HCT116 (cell line): ENCODE measurements around the gene ZGPAT. TPM values are rescaled to one million over a fixed set of nuclear protein-coding genes. Genes with fewer than 3 reads are reported as not detected.
"Not testable (repeated sequence)": the region's sequence is repeated elsewhere in the genome, so short reads cannot be mapped to it uniquely, and the experiment has no call there.

Experiments
- ATAC-seq: fragments of 200-7000 bp; cut with Tn5 transposase; 2 replicates; pipeline ENCODE4 v1.9.1; 2020; ENCODE audit warnings: mild to moderate bottlenecking, moderate library complexity
- BruUV-seq: library from RNA; stranded (reverse); fragments of 400-500 nt; replicated peaks from 2 replicates; lab custom pipeline; 2021; lab: Mats Ljungman, UMichigan
- CTCF ChIA-PET: fragments of 300-600 bp; sonication (Branson Sonifier 250); formaldehyde crosslinking; loops from one replicate; lab custom pipeline; 2021; ENCODE audit warnings: antibody characterized with exemption; lab: Charles Lee
- POLR2A ChIA-PET: fragments of 300-600, 350-600 bp; sonication (Branson Sonifier 250); formaldehyde crosslinking; loops from one replicate; lab custom pipeline; 2021; ENCODE audit warnings: antibody characterized with exemption; lab: Charles Lee
- RAD21 ChIA-PET, 2 experiments: fragments of 300-600 bp; sonication (Branson Sonifier 250); formaldehyde crosslinking; loops; one replicate each; lab custom pipeline; 2023; ENCODE audit warnings: low total read pairs in 2 of 2; ENCODE audit not compliant: uncharacterized antibody in 2 of 2, unreplicated experiment in 2 of 2, low non-redundant PET in 1 of 2; lab: Charles Lee
- DNase-seq: peaks from one replicate; pipeline ENCODE4 v3.0.0-alpha.2; 2010; ENCODE audit warnings: low read depth, low spot score
- H2AFZ ChIP-seq: fragments of 200-600 bp; shearing (Covaris generic), sonication (generic); 2 replicates; pipeline ENCODE4 v1.6.1; 2017; ENCODE audit warnings: low read depth, mixed run types, mixed read lengths, antibody characterized with exemption, low read length; ENCODE audit not compliant: poor library complexity, severe bottlenecking
- H3K27ac ChIP-seq: 2 replicates; pipeline ENCODE4 v1.5.1; 2012; ENCODE audit warnings: low read depth, low read length
- H3K27me3 ChIP-seq: fragments of 200-600 bp; sonication (generic); 2 replicates; pipeline ENCODE4 v1.6.1; 2016; ENCODE audit warnings: mixed run types, low read length, mixed read lengths; ENCODE audit not compliant: insufficient read depth
- H3K36me3 ChIP-seq, 2 experiments: fragments of 200-500 bp in 1 of 2; fragments of 200-600 bp in 1 of 2; sonication (Bioruptor generic) in 1 of 2; sonication (generic) in 1 of 2; 2 replicates each; pipeline versions ENCODE4 v1.5.1 to v1.6.1; 2014 to 2016; ENCODE audit warnings: low read length in 2 of 2, inconsistent platforms in 1 of 2, mixed read lengths in 1 of 2, mixed run types in 1 of 2; ENCODE audit not compliant: insufficient read depth in 2 of 2, control insufficient read depth in 1 of 2
- H3K4me1 ChIP-seq, 2 experiments: fragments of 200-600 bp in 1 of 2; sonication (generic) in 1 of 2; 2 replicates each; pipeline versions ENCODE4 v1.5.1 to v1.6.1; 2012 to 2017; ENCODE audit warnings: low read length in 2 of 2, inconsistent platforms in 1 of 2, mild to moderate bottlenecking in 1 of 2, mixed read lengths in 1 of 2, mixed run types in 1 of 2, moderate library complexity in 1 of 2; ENCODE audit not compliant: insufficient read depth in 2 of 2, control insufficient read depth in 1 of 2
- H3K4me2 ChIP-seq: fragments of 200-600 bp; sonication (generic); 2 replicates; pipeline ENCODE4 v1.6.1; 2017; ENCODE audit warnings: mixed run types, low read length, mixed read lengths
- H3K4me3 ChIP-seq, 2 experiments: fragments of 200-600 bp in 1 of 2; sonication (generic) in 1 of 2; replicated peaks in 1 of 2; 2 replicates each; pipeline ENCODE4 v1.5.1; 2011 to 2016; ENCODE audit warnings: low read length in 2 of 2, control low read depth in 1 of 2, low read depth in 1 of 2, mild to moderate bottlenecking in 1 of 2, mixed read lengths in 1 of 2, mixed run types in 1 of 2
- H3K79me2 ChIP-seq: fragments of 200-600 bp; sonication (generic); 2 replicates; pipeline ENCODE4 v1.6.1; 2017; ENCODE audit warnings: mild to moderate bottlenecking, mixed run types, low read length, moderate library complexity, mixed read lengths; ENCODE audit not compliant: insufficient read depth
- H3K9ac ChIP-seq: fragments of 200-600 bp; sonication (generic); 2 replicates; pipeline ENCODE4 v1.6.1; 2016; ENCODE audit warnings: low read length, mixed read lengths
- H3K9me2 ChIP-seq: fragments of 200-600 bp; sonication (generic), shearing (Covaris generic); 2 replicates; pipeline ENCODE4 v1.6.1; 2017; ENCODE audit warnings: mixed run types, mild to moderate bottlenecking, moderate library complexity; ENCODE audit not compliant: insufficient read depth
- H3K9me3 ChIP-seq, 2 experiments: fragments of 200-500 bp in 1 of 2; fragments of 200-600 bp in 1 of 2; sonication (Bioruptor generic) in 1 of 2; sonication (generic) in 1 of 2; 2 replicates each; pipeline ENCODE4 v1.6.1; 2014 to 2017; ENCODE audit warnings: low read length in 2 of 2, mixed read lengths in 2 of 2, inconsistent platforms in 1 of 2, low read depth in 1 of 2, mild to moderate bottlenecking in 1 of 2, mixed run types in 1 of 2, moderate library complexity in 1 of 2; ENCODE audit not compliant: control insufficient read depth in 1 of 2, insufficient read depth in 1 of 2
- H4K20me1 ChIP-seq: fragments of 200-600 bp; sonication (generic), shearing (Covaris generic); 2 replicates; pipeline ENCODE4 v1.6.1; 2017; ENCODE audit warnings: mixed run types, mild to moderate bottlenecking, moderate library complexity; ENCODE audit not compliant: insufficient read depth
- EZH2phosphoT487 ChIP-seq: fragments of 200-600 bp; IDR thresholded peaks from 2 replicates; pipeline ENCODE4 v1.6.1; 2018; ENCODE audit warnings: antibody characterized with exemption, borderline replicate concordance
- FOSL1 ChIP-seq: IDR thresholded peaks from 2 replicates; pipeline ENCODE4 v1.6.1; 2012; ENCODE audit warnings: low read depth
- POLR2AphosphoS5 ChIP-seq: IDR thresholded peaks from 2 replicates; pipeline ENCODE4 v1.6.1; 2011; ENCODE audit warnings: mild to moderate bottlenecking, low read depth, low read length, moderate library complexity
- SIN3A ChIP-seq: IDR thresholded peaks from 2 replicates; pipeline ENCODE4 v1.6.1; 2012; ENCODE audit warnings: low read depth
- ZFX ChIP-seq: fragments of 450-650 bp; IDR thresholded peaks from 2 replicates; pipeline ENCODE4 v1.6.1; 2017
- intact Hi-C: fragments of 100-400 bp; cut with micrococcal nuclease; formaldehyde crosslinking; loops from 2 replicates; pipeline ENCODE4 v1.10.0; 2022
- total RNA-seq: library from RNA; stranded (reverse); gene quantifications from one replicate; pipeline ENCODE4 v1.2.1, GENCODE V29; 2021; ENCODE audit not compliant: unreplicated experiment
- TF ChIP-seq, protein P1 (sequence below): IDR thresholded peaks from 2 replicates; pipeline ENCODE4 v1.6.1; 2012; ENCODE audit warnings: low read depth

Gene ZGPAT
- total RNA-seq, 1 experiment from 2014 or later, result 30.6 TPM

DNA sequence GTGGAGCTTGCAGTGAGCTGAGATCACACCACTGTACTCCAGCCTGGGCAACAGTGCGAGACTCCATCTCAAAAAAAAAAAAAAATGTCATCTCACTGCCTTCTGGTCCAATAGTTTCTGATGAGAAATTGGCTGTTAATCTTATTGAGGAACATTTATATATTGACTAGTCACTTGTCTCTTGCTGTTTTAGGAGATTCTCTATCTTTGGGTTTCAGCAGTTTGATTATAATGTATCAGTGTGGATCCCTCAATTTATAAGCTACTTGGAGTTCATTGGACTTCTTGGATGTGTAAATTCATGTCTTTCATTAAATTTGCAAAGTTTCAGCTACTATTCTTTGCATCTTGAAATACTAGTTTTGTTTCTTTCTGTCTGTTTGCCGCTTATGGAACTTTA is 11.2 kb downstream of the ZGPAT start:
- no TSS peak for BruUV-seq
- H3K27ac ChIP-seq, result no peak overlapping the region
- ChIA-PET RAD21 (no interaction called here), CTCF (no interaction called here), POLR2A (no interaction called here)
- H3K4me1 ChIP-seq, result no peaks in the 10 kb centered on the region
- H3K9ac ChIP-seq, result no peak overlapping the region
- DNase-seq (no peak), ATAC-seq (no peak)
- H2AFZ ChIP-seq, result no peak overlapping the region
- no peak overlapping the region for H3K4me3 ChIP-seq
- H3K36me3 ChIP-seq, result peaks cover 16 to 42% of the 10 kb centered on the region in 2 experiments
- no peaks in the 10 kb centered on the region for H4K20me1 ChIP-seq
- H3K27me3 ChIP-seq, result no peaks in the 10 kb centered on the region
- no peaks in the 10 kb centered on the region for H3K9me2 ChIP-seq
- no peak overlapping the region for H3K4me2 ChIP-seq
- TF ChIP-seq EZH2phosphoT487 (no peak), SIN3A (no peak), POLR2AphosphoS5 (no peak), ZFX (no peak), FOSL1 (no peak)
- TF ChIP-seq, protein P1, sequence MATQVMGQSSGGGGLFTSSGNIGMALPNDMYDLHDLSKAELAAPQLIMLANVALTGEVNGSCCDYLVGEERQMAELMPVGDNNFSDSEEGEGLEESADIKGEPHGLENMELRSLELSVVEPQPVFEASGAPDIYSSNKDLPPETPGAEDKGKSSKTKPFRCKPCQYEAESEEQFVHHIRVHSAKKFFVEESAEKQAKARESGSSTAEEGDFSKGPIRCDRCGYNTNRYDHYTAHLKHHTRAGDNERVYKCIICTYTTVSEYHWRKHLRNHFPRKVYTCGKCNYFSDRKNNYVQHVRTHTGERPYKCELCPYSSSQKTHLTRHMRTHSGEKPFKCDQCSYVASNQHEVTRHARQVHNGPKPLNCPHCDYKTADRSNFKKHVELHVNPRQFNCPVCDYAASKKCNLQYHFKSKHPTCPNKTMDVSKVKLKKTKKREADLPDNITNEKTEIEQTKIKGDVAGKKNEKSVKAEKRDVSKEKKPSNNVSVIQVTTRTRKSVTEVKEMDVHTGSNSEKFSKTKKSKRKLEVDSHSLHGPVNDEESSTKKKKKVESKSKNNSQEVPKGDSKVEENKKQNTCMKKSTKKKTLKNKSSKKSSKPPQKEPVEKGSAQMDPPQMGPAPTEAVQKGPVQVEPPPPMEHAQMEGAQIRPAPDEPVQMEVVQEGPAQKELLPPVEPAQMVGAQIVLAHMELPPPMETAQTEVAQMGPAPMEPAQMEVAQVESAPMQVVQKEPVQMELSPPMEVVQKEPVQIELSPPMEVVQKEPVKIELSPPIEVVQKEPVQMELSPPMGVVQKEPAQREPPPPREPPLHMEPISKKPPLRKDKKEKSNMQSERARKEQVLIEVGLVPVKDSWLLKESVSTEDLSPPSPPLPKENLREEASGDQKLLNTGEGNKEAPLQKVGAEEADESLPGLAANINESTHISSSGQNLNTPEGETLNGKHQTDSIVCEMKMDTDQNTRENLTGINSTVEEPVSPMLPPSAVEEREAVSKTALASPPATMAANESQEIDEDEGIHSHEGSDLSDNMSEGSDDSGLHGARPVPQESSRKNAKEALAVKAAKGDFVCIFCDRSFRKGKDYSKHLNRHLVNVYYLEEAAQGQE, result no peak
- H3K9me3 ChIP-seq, result peaks cover 4 to 10% of the 10 kb centered on the region in 2 experiments; a peak in 1 of 4 replicates
- H3K79me2 ChIP-seq, result peaks cover 80% of the 10 kb centered on the region
- intact Hi-C loops, result no loop called here

DNA sequence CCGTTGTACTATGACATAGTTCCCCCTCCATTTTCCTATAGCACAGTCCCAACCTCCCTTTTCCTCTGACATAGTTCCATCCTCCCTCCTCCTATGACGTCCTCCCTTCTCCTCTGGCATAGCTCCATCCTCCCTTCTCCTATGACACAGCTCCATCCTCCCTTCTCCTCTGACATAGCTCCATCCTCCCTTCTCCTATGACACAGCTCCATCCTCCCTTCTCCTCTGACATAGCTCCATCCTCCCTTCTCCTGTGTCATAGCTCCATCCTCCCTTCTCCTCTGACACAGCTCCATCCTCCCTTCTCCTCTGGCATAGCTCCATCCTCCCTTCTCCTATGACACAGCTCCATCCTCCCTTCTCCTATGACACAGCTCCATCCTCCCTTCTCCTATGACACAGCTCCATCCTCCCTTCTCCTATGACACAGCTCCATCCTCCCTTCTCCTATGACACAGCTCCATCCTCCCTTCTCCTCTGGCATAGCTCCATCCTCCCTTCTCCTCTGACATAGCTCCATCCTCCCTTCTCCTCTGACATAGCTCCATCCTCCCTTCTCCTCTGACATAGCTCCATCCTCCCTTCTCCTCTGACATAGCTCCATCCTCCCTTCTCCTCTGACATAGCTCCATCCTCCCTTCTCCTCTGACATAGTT is 15.3 kb downstream of the ZGPAT start:
- CTCF ChIA-PET, result interaction anchor here (1.3 kb wide), 1 partner anchor 13 kb away, joined by 3 read pairs; the partner anchor contains the start of gene LIME1
- ATAC-seq, H3K9ac ChIP-seq: not testable (repeated sequence)

DNA sequence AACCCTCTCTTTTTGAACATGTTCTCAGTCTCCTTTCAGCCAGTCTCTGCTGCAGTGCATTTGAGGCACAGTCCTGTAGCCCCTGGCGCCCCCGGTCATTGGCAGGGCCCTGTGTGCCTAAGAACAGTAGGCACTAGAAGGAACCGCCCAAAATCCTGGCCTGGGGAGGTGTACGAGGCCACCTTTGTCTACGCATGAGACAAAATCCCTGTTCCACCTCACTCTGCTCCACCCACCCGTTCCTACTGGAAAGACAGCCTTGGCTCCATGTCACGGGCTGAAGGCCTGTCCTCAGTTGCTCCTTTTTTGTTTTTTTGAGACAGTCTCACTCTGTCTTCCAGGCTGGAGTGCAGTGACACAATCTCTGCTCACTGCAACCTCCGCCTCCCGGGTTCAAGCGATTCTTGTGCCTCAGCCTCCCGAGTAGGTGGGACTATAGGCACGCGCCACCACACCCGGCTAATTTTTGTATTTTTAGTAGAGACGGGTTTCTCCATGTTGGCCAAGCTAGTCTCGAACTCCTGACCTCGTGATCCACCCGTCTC is 22.4 kb downstream of the ZGPAT start:
- RAD21 ChIA-PET, H3K4me1 ChIP-seq, H4K20me1 ChIP-seq, CTCF ChIA-PET, BruUV-seq, H3K27ac ChIP-seq, H3K9me2 ChIP-seq, POLR2A ChIA-PET, H3K27me3 ChIP-seq, H2AFZ ChIP-seq, H3K4me2 ChIP-seq, H3K9ac ChIP-seq, ATAC-seq, H3K9me3 ChIP-seq, DNase-seq, H3K4me3 ChIP-seq: not testable (repeated sequence)
- intact Hi-C loops, result loop anchor here (10.0 kb wide), 1 partner anchor 135 kb away; the partner anchor contains the start of genes ABHD16B and TPD52L2
- peaks cover 82% of the 10 kb centered on the region for H3K79me2 ChIP-seq
- H3K36me3 ChIP-seq, result peaks cover 0 to 25% of the 10 kb centered on the region in 2 experiments; a peak in 2 of 4 replicates

More for the DNA sequence above, 15.3 kb downstream of the ZGPAT start:
- intact Hi-C loops, POLR2A ChIA-PET, H3K4me2 ChIP-seq, DNase-seq, H3K9me2 ChIP-seq, H3K27me3 ChIP-seq, H3K27ac ChIP-seq, H4K20me1 ChIP-seq, BruUV-seq, H2AFZ ChIP-seq, H3K4me3 ChIP-seq, RAD21 ChIA-PET, H3K4me1 ChIP-seq: not testable (repeated sequence)
- peaks cover 11 to 28% of the 10 kb centered on the region in 2 experiments for H3K36me3 ChIP-seq
- peaks cover 78% of the 10 kb centered on the region for H3K79me2 ChIP-seq
- peaks cover 14 to 16% of the 10 kb centered on the region in 2 experiments; a peak in 2 of 4 replicates for H3K9me3 ChIP-seq
